Heart left ventricle (tissue), 13 donors: ENCODE data around the gene CCK.

Experiments
- POLR2A ChIP-seq, 2 donors: fragments of 450-650 bp; IDR thresholded peaks; one replicate each; pipeline ENCODE4 v1.6.1; 2017; ENCODE audit warnings: antibody characterized with exemption in 2 of 2, mild to moderate bottlenecking in 2 of 2, moderate library complexity in 2 of 2
- TF ChIP-seq, protein P1 (sequence below), 12 donors: fragments of 200-600 bp; sonication (generic) in 4 of 12; IDR thresholded peaks; one replicate each; pipeline versions ENCODE4 v1.5.0 to v1.8.0; 2018 to 2022; ENCODE audit warnings: antibody characterized with exemption in 12 of 12, mild to moderate bottlenecking in 5 of 12
- donor health status: ischemic (EF 13 %, LVEDD 7.1; RV severe dilation, severe dysfunction).
- donor health status: DM: no; HTN: yes; CAD: no.
- donor health status: DM: no; HTN: no; CAD: no.
- donor health status: ischemic (EF 25% LVEDD 6.9; RV normal size, moderate dysfunction).
- donor health status: ischemic (EF 25% LVEDD 5.7; RV mildly dilated, moderate dysfunction).
- donor health status: ischemic (EF 35%, LVEDD 5.7; RV mildly dilated, moderate dysfunction).
- donor health status: nonischemic (EF 11% LVEDD 7.7; RV severe dilation, severe dysfunction).
- donor health status: DM: yes; HTN: yes; CAD: no.
- donor health status: PGD.
- donor health status: ischemic (EF 29% LVEDD 5.4; RV normal size, mild dysfunction).
- donor health status: nonischemic (EF 23%, LVEDD 6.1; RV moderate dilation, normal function).

DNA sequence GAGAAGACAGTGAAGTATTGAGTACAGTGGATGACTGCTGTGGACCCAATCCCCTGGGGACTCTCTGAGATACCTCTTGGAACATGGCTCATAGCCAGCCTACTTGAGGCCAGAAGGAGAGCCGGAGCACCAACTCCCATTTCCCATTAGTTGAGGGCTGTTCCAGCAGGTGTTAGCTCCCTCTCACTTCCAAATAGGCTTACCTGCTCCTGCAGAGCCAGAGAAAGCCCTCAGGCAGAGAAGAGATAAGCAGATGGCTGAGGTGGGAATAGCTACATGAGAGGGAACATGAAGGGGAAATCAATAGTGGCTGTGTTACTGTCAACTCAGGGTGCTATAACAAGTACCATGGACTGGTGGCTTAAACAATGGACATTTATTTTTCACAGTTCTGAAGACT is 4.6 kb upstream of the CCK start:
- TF ChIP-seq, protein P1, sequence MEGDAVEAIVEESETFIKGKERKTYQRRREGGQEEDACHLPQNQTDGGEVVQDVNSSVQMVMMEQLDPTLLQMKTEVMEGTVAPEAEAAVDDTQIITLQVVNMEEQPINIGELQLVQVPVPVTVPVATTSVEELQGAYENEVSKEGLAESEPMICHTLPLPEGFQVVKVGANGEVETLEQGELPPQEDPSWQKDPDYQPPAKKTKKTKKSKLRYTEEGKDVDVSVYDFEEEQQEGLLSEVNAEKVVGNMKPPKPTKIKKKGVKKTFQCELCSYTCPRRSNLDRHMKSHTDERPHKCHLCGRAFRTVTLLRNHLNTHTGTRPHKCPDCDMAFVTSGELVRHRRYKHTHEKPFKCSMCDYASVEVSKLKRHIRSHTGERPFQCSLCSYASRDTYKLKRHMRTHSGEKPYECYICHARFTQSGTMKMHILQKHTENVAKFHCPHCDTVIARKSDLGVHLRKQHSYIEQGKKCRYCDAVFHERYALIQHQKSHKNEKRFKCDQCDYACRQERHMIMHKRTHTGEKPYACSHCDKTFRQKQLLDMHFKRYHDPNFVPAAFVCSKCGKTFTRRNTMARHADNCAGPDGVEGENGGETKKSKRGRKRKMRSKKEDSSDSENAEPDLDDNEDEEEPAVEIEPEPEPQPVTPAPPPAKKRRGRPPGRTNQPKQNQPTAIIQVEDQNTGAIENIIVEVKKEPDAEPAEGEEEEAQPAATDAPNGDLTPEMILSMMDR (IDR thresholded peaks at IDR 0.05), result no peak
- TF ChIP-seq POLR2A (IDR thresholded peaks at IDR 0.05), result no peak
